ENCODE data around the gene SCP2.

Gene SCP2

DNA sequence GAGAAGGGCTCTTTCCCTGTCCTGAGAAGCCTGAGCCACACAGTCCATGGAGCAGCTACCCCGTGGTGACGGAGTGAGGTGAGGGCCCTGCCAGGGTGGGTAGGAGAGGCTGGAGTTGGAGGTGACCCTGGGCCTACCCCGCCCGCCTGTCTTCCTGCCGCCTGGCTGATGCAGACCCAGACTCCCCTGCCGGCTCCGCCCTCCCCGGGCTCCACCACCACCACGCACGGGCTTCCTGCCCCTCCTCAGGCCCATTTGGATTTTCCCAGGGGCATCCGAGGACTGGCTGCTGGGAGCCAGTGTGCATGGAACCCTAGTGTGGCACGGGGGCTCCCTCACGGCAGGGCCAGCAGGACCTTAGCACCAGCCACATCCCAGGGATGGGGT, 167.4 kb downstream of the SCP2 start:
- Mint-ChIP-seq H3K27me3 (ENCODE audit: low read depth, poor library complexity) (no peaks in the 10 kb centered on the region), H3K36me3 (ENCODE audit: low read depth) (no peaks in the 10 kb centered on the region), H3K9me3 (no peaks in the 10 kb centered on the region), H3K4me1 (peaks cover 9% of the 10 kb centered on the region), H3K4me3 (no peak overlapping the region), H3K27ac (no peak overlapping the region)
- DNase-seq: no peak
- no peak for TF ChIP-seq CTCF (IDR thresholded peaks at IDR 0.05)

Measured in nephron progenitor cell (in vitro differentiated cells).